ENCODE results near the gene COPG1.
A peak's percentile ranks its signal among the peaks of the same experiment; 100 is the strongest.

COPG1 gene

GRCh38 chr3:129277829-129278271 is 28.4 kb downstream of the COPG1 start:
- ATAC-seq (ENCODE audit: insufficient read depth, low read depth) (no peak), DNase-seq (no peak)
- H3K4me2 ChIP-seq (ENCODE audit: insufficient read depth, low read length): peak overlapping the region; percentile 96
- peaks cover 51% of the 10 kb centered on the region for H3K36me3 ChIP-seq (ENCODE audit: insufficient read depth, low read length)
- TF ChIP-seq EZH2 (IDR thresholded peaks at IDR 0.05; ENCODE audit: borderline replicate concordance, low read depth, low read length, severe bottlenecking) (no peak), CTCF (IDR thresholded peaks at IDR 0.05; ENCODE audit: borderline replicate concordance, extremely low read depth, low read length, poor library complexity, severe bottlenecking) (no peak)
- no peaks in the 10 kb centered on the region for H3K27me3 ChIP-seq (ENCODE audit: insufficient read depth, low read length, poor library complexity)
- H3K4me3 ChIP-seq (ENCODE audit: low read depth in 1 of 2, low read length in 2 of 2): peak overlapping the region in 1 of 2 experiments; percentile 94; a peak in 2 of 4 replicates
- peak overlapping the region; percentile 95 for H3K9ac ChIP-seq (ENCODE audit: low read depth, low read length)
- H3K4me1 ChIP-seq (ENCODE audit: insufficient read depth, low read length): peaks cover 76% of the 10 kb centered on the region
- H4K20me1 ChIP-seq (ENCODE audit: insufficient read depth, low read length): 0 out of 2 replicates have a peak, but pooled peaks cover under 1% of the 10 kb centered on the region
- peak overlapping the region; percentile 97 for H2AFZ ChIP-seq (ENCODE audit: low read depth, low read length)
- peaks cover 36% of the 10 kb centered on the region for H3K79me2 ChIP-seq (ENCODE audit: insufficient read depth, low read length)
- peak overlapping the region; percentile 95 for H3K27ac ChIP-seq (ENCODE audit: low read length)
- H3K9me3 ChIP-seq (ENCODE audit: insufficient read depth, low read length, severe bottlenecking): no peaks in the 10 kb centered on the region

- Histone ChIP-seq H2AFZ (ENCODE audit: low read depth, low read length) (peak within 1 kb of the TSS; percentile 97), H3K4me3 (ENCODE audit: low read depth in 1 of 2, low read length in 2 of 2) (peak within 1 kb of the TSS; percentile 52 to 94; a peak in 3 of 4 replicates), H3K79me2 (ENCODE audit: insufficient read depth, low read length) (peaks cover 40% of the 10 kb centered on the region), H3K36me3 (ENCODE audit: insufficient read depth, low read length) (peaks cover 48% of the 10 kb centered on the region), H3K9ac (ENCODE audit: low read depth, low read length) (peak within 1 kb of the TSS; percentile 95), H4K20me1 (ENCODE audit: insufficient read depth, low read length) (0 out of 2 replicates have a peak, but pooled peaks cover 4% of the 10 kb centered on the region), H3K4me1 (ENCODE audit: insufficient read depth, low read length) (peaks cover 76% of the 10 kb centered on the region), H3K9me3 (ENCODE audit: insufficient read depth, low read length, severe bottlenecking) (no peaks in the 10 kb centered on the region), H3K27me3 (ENCODE audit: insufficient read depth, low read length, poor library complexity) (no peaks in the 10 kb centered on the region), H3K4me2 (ENCODE audit: insufficient read depth, low read length) (peak within 1 kb of the TSS; percentile 96), H3K27ac (ENCODE audit: low read length) (peak within 1 kb of the TSS; percentile 95)
- TF ChIP-seq CTCF (IDR thresholded peaks at IDR 0.05; ENCODE audit: borderline replicate concordance, extremely low read depth, low read length, poor library complexity, severe bottlenecking) (no peak), EZH2 (IDR thresholded peaks at IDR 0.05; ENCODE audit: borderline replicate concordance, low read depth, low read length, severe bottlenecking) (no peak)
- DNase-seq: peak; percentile 95
- peak; percentile 84 for ATAC-seq (ENCODE audit: insufficient read depth, low read depth)
These were observed 29.1 kb downstream of the COPG1 start, which contains the start of gene HMCES for GRCh38 chr3:129278439-129278965. Gene HMCES (plus strand): TSS chr3:129278870. CDS start chr3:129279733, 863 bp downstream.

- DNase-seq (peak; percentile 69), ATAC-seq (ENCODE audit: insufficient read depth, low read depth) (peak; percentile 59)
- H3K36me3 ChIP-seq (ENCODE audit: insufficient read depth, low read length): peaks cover 41% of the 10 kb centered on the region
- H3K79me2 ChIP-seq (ENCODE audit: insufficient read depth, low read length): peaks cover 40% of the 10 kb centered on the region
- H3K9ac ChIP-seq (ENCODE audit: low read depth, low read length): peak overlapping the region; percentile 95
- H3K9me3 ChIP-seq (ENCODE audit: insufficient read depth, low read length, severe bottlenecking): no peaks in the 10 kb centered on the region
- H3K4me1 ChIP-seq (ENCODE audit: insufficient read depth, low read length): peaks cover 75% of the 10 kb centered on the region
- peak overlapping the region; percentile 52 to 94; a peak in 3 of 4 replicates for H3K4me3 ChIP-seq (ENCODE audit: low read depth in 1 of 2, low read length in 2 of 2)
- no peaks in the 10 kb centered on the region for H3K27me3 ChIP-seq (ENCODE audit: insufficient read depth, low read length, poor library complexity)
- 0 out of 2 replicates have a peak, but pooled peaks cover 4% of the 10 kb centered on the region for H4K20me1 ChIP-seq (ENCODE audit: insufficient read depth, low read length)
- H3K4me2 ChIP-seq (ENCODE audit: insufficient read depth, low read length): peak overlapping the region; percentile 96
- TF ChIP-seq CTCF (IDR thresholded peaks at IDR 0.05; ENCODE audit: borderline replicate concordance, extremely low read depth, low read length, poor library complexity, severe bottlenecking): no peak
- no peak for TF ChIP-seq EZH2 (IDR thresholded peaks at IDR 0.05; ENCODE audit: borderline replicate concordance, low read depth, low read length, severe bottlenecking)
- H2AFZ ChIP-seq (ENCODE audit: low read depth, low read length): peak overlapping the region; percentile 89
- peak overlapping the region; percentile 89 for H3K27ac ChIP-seq (ENCODE audit: low read length)
These were observed 29.8 kb downstream of the COPG1 start for GRCh38 chr3:129278966-129279906.

Measured in DND-41 (cell line).